GM23338 (cell line): ENCODE data around the gene HSPB3. TPM values are rescaled to one million over a fixed set of nuclear protein-coding genes. Genes with fewer than 3 reads are reported as not detected.

Source experiments
- ATAC-seq: fragments of 200-7000 bp; cut with Tn5 transposase; 3 replicates; pipeline ENCODE4 v1.9.1; 2020
- DNase-seq: peaks from one replicate; pipeline ENCODE4 v3.0.0-alpha.2; 2015; ENCODE audit warnings: low spot score
- H2AFZ ChIP-seq: fragments of 200-600 bp; sonication (generic); 2 replicates; pipeline ENCODE4 v1.8.0; 2016; ENCODE audit warnings: antibody characterized with exemption, mild to moderate bottlenecking, moderate library complexity
- H3F3A ChIP-seq: fragments of 200-600 bp; sonication (generic); replicated peaks from 2 replicates; pipeline ENCODE4 v1.8.0; 2017; ENCODE audit warnings: antibody characterized with exemption, mixed run types, low read depth
- H3K27ac ChIP-seq: fragments of 200-600 bp; sonication (generic); 2 replicates; pipeline ENCODE4 v1.6.1; 2016; ENCODE audit warnings: low read depth
- H3K27me3 ChIP-seq: fragments of 200-600 bp; sonication (generic); 2 replicates; pipeline ENCODE4 v1.8.0; 2016; ENCODE audit warnings: mild to moderate bottlenecking, mixed run types, moderate library complexity; ENCODE audit not compliant: insufficient read depth
- H3K36me3 ChIP-seq: fragments of 200-600 bp; sonication (generic); 2 replicates; pipeline ENCODE4 v1.8.0; 2016; ENCODE audit warnings: mild to moderate bottlenecking; ENCODE audit not compliant: insufficient read depth
- H3K4me1 ChIP-seq: fragments of 200-600 bp; sonication (generic); 2 replicates; pipeline ENCODE4 v1.8.0; 2016; ENCODE audit warnings: mild to moderate bottlenecking, moderate library complexity; ENCODE audit not compliant: insufficient read depth
- H3K4me2 ChIP-seq: fragments of 200-600 bp; sonication (generic); 2 replicates; pipeline ENCODE4 v1.7.1; 2017; ENCODE audit warnings: mixed run types
- H3K4me3 ChIP-seq: fragments of 200-600 bp; sonication (generic); 2 replicates; pipeline ENCODE4 v1.6.1; 2016; ENCODE audit warnings: mixed run types
- H3K79me2 ChIP-seq: fragments of 200-600 bp; sonication (generic); replicated peaks from 2 replicates; pipeline ENCODE4 v1.8.0; 2017; ENCODE audit warnings: mild to moderate bottlenecking; ENCODE audit not compliant: insufficient read depth
- H3K9me2 ChIP-seq: fragments of 200-600 bp; sonication (generic); 2 replicates; pipeline ENCODE4 v1.8.0; 2017; ENCODE audit not compliant: insufficient read depth
- H4K20me1 ChIP-seq: fragments of 200-600 bp; sonication (generic); replicated peaks from 2 replicates; pipeline ENCODE4 v1.8.0; 2017; ENCODE audit warnings: mild to moderate bottlenecking; ENCODE audit not compliant: insufficient read depth
- H3K27ac Mint-ChIP-seq: 2 replicates; pipeline ENCODE4 v1.8.0; 2020; ENCODE audit warnings: inconsistent platforms, mild to moderate bottlenecking, moderate library complexity, mixed read lengths
- H3K27me3 Mint-ChIP-seq: 3 replicates; pipeline ENCODE4 v1.8.0; 2022; ENCODE audit warnings: low read depth, mild to moderate bottlenecking, moderate library complexity, mixed read lengths, inconsistent platforms; ENCODE audit not compliant: insufficient read depth, poor library complexity
- H3K36me3 Mint-ChIP-seq: 3 replicates; pipeline ENCODE4 v1.8.0; 2021; ENCODE audit warnings: low read depth, mild to moderate bottlenecking, inconsistent platforms, moderate library complexity, mixed read lengths
- H3K4me1 Mint-ChIP-seq: 3 replicates; pipeline ENCODE4 v1.8.0; 2020; ENCODE audit warnings: mild to moderate bottlenecking, inconsistent platforms, mixed read lengths
- H3K4me3 Mint-ChIP-seq: 3 replicates; pipeline ENCODE4 v1.8.0; 2021; ENCODE audit warnings: moderate library complexity, mild to moderate bottlenecking, inconsistent platforms, mixed read lengths
- H3K9me3 Mint-ChIP-seq: 3 replicates; pipeline ENCODE4 v1.8.0; 2020; ENCODE audit warnings: moderate library complexity, mild to moderate bottlenecking, inconsistent platforms, mixed read lengths
- CREB1 ChIP-seq: fragments of 250-450 bp; sonication (Bioruptor Pico); IDR thresholded peaks from 2 replicates; pipeline ENCODE4 v1.5.0; 2020; ENCODE audit warnings: low read depth, mild to moderate bottlenecking, moderate library complexity
- EZH2 ChIP-seq: fragments of 200-600 bp; sonication (generic); IDR thresholded peaks from one replicate; pipeline ENCODE4 v1.8.0; 2017; ENCODE audit warnings: antibody characterized with exemption, mild to moderate bottlenecking, low read depth; ENCODE audit not compliant: unreplicated experiment
- EZH2phosphoT487 ChIP-seq: fragments of 200-600 bp; sonication (generic); IDR thresholded peaks from one replicate; pipeline ENCODE4 v1.8.1; 2018; ENCODE audit warnings: antibody characterized with exemption; ENCODE audit not compliant: unreplicated experiment
- JUNB ChIP-seq: IDR thresholded peaks from one replicate; pipeline ENCODE4 v1.6.1; 2016; ENCODE audit warnings: antibody characterized with exemption; ENCODE audit not compliant: unreplicated experiment
- NANOG ChIP-seq: IDR thresholded peaks from 2 replicates; pipeline ENCODE4 v1.6.1; 2016; ENCODE audit warnings: antibody characterized with exemption, borderline replicate concordance
- POLR2AphosphoS5 ChIP-seq: IDR thresholded peaks from 2 replicates; pipeline ENCODE4 v1.6.1; 2016; ENCODE audit warnings: antibody characterized with exemption, low read depth
- STAT1 ChIP-seq: IDR thresholded peaks from one replicate; pipeline ENCODE4 v1.6.1; 2016; ENCODE audit warnings: antibody characterized with exemption; ENCODE audit not compliant: unreplicated experiment
- ZNF114 ChIP-seq: fragments of 250-450 bp; sonication (Bioruptor Pico); IDR thresholded peaks from 2 replicates; pipeline ENCODE4 v1.5.0; 2020; ENCODE audit warnings: mild to moderate bottlenecking, moderate library complexity
- ZNF331 ChIP-seq: fragments of 250-450 bp; sonication (Bioruptor Pico); IDR thresholded peaks from 2 replicates; pipeline ENCODE4 v1.5.0; 2020; ENCODE audit warnings: low read depth, mild to moderate bottlenecking, moderate library complexity
- polyA plus RNA-seq: library from polyadenylated mRNA; unstranded; fragments of >200 nt; fragmentation: Nextera tagmentation; extraction: Ambion mirVana; gene quantifications from 2 replicates; pipeline ENCODE4 v1.2.1, GENCODE V29; 2016
- total RNA-seq: library from RNA; depleted of rRNA; stranded (reverse); fragments of >200 nt; shearing (Covaris generic); gene quantifications from 2 replicates; pipeline ENCODE4 v1.2.3, GENCODE V29; 2014
- TF ChIP-seq, protein P1 (sequence below): IDR thresholded peaks from one replicate; pipeline ENCODE4 v1.6.1; 2018; ENCODE audit warnings: antibody characterized with exemption; ENCODE audit not compliant: unreplicated experiment
- TF ChIP-seq, protein P2 (sequence below): fragments of 250-450 bp; sonication (Bioruptor Pico); IDR thresholded peaks from 2 replicates; pipeline ENCODE4 v1.5.0; 2020; ENCODE audit warnings: mild to moderate bottlenecking, moderate library complexity
- TF ChIP-seq, protein P3 (sequence below), 2 experiments: fragments of 200-600 bp in 1 of 2; sonication (generic) in 1 of 2; conservative IDR thresholded peaks; 2 replicates each; pipeline versions ENCODE4 v1.5.1 to v1.6.1; 2016 to 2017; ENCODE audit warnings: antibody characterized with exemption in 2 of 2, low read depth in 2 of 2, mild to moderate bottlenecking in 2 of 2, moderate library complexity in 1 of 2
- TF ChIP-seq, protein P4 (sequence below): IDR thresholded peaks from 2 replicates; pipeline ENCODE4 v1.6.1; 2016; ENCODE audit warnings: antibody characterized with exemption

Gene HSPB3
- total and polyA plus RNA-seq, 2 experiments from 2014 or later, result not detected

DNA sequence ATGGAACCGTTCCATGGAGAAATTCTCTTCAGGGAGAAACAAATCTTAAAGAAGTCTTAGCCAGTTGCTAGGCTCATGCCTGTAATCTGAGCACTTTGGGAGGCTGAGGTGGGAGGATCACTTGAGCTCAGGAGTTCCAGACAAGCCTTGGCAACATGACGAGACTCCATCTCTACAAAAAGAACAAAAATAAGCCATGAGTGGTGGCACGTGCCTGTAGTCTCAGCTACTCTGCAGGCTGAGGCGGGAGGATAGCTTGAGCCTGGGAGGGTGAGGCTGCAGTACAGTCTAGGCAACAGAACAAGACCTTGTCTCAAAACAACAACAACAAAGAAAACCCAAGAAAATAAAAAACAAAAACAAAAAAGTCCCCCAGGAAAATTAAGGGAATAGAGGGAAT is 8.2 kb downstream of the HSPB3 start:
- Histone ChIP-seq H3K4me1 (no peaks in the 10 kb centered on the region), H3K9me2 (no peaks in the 10 kb centered on the region), H3K27me3 (no peaks in the 10 kb centered on the region), H3F3A (no peaks in the 10 kb centered on the region), H2AFZ (no peak overlapping the region), H3K4me2 (no peak overlapping the region), H4K20me1 (no peaks in the 10 kb centered on the region), H3K79me2 (no peaks in the 10 kb centered on the region), H3K36me3 (no peaks in the 10 kb centered on the region), H3K27ac (no peak overlapping the region), H3K4me3 (no peak overlapping the region)
- H3K9me3 Mint-ChIP-seq, result peaks cover 26% of the 10 kb centered on the region
- peak overlapping the region; percentile 62; the same call in 1 of the 2 replicates for H3K27ac Mint-ChIP-seq
- no peaks in the 10 kb centered on the region for H3K4me1 Mint-ChIP-seq
- no peak for DNase-seq
- no peaks in the 10 kb centered on the region for H3K27me3 Mint-ChIP-seq
- no peak for TF ChIP-seq ZNF114
- no peak for TF ChIP-seq STAT1
- no peak for TF ChIP-seq JUNB
- no peak for TF ChIP-seq CREB1 (CRISPR knock-in tag)
- TF ChIP-seq EZH2, result no peak
- no peak for TF ChIP-seq ZNF331
- TF ChIP-seq EZH2phosphoT487, result no peak
- TF ChIP-seq, protein P1, sequence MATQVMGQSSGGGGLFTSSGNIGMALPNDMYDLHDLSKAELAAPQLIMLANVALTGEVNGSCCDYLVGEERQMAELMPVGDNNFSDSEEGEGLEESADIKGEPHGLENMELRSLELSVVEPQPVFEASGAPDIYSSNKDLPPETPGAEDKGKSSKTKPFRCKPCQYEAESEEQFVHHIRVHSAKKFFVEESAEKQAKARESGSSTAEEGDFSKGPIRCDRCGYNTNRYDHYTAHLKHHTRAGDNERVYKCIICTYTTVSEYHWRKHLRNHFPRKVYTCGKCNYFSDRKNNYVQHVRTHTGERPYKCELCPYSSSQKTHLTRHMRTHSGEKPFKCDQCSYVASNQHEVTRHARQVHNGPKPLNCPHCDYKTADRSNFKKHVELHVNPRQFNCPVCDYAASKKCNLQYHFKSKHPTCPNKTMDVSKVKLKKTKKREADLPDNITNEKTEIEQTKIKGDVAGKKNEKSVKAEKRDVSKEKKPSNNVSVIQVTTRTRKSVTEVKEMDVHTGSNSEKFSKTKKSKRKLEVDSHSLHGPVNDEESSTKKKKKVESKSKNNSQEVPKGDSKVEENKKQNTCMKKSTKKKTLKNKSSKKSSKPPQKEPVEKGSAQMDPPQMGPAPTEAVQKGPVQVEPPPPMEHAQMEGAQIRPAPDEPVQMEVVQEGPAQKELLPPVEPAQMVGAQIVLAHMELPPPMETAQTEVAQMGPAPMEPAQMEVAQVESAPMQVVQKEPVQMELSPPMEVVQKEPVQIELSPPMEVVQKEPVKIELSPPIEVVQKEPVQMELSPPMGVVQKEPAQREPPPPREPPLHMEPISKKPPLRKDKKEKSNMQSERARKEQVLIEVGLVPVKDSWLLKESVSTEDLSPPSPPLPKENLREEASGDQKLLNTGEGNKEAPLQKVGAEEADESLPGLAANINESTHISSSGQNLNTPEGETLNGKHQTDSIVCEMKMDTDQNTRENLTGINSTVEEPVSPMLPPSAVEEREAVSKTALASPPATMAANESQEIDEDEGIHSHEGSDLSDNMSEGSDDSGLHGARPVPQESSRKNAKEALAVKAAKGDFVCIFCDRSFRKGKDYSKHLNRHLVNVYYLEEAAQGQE, result no peak
- TF ChIP-seq, protein P2, sequence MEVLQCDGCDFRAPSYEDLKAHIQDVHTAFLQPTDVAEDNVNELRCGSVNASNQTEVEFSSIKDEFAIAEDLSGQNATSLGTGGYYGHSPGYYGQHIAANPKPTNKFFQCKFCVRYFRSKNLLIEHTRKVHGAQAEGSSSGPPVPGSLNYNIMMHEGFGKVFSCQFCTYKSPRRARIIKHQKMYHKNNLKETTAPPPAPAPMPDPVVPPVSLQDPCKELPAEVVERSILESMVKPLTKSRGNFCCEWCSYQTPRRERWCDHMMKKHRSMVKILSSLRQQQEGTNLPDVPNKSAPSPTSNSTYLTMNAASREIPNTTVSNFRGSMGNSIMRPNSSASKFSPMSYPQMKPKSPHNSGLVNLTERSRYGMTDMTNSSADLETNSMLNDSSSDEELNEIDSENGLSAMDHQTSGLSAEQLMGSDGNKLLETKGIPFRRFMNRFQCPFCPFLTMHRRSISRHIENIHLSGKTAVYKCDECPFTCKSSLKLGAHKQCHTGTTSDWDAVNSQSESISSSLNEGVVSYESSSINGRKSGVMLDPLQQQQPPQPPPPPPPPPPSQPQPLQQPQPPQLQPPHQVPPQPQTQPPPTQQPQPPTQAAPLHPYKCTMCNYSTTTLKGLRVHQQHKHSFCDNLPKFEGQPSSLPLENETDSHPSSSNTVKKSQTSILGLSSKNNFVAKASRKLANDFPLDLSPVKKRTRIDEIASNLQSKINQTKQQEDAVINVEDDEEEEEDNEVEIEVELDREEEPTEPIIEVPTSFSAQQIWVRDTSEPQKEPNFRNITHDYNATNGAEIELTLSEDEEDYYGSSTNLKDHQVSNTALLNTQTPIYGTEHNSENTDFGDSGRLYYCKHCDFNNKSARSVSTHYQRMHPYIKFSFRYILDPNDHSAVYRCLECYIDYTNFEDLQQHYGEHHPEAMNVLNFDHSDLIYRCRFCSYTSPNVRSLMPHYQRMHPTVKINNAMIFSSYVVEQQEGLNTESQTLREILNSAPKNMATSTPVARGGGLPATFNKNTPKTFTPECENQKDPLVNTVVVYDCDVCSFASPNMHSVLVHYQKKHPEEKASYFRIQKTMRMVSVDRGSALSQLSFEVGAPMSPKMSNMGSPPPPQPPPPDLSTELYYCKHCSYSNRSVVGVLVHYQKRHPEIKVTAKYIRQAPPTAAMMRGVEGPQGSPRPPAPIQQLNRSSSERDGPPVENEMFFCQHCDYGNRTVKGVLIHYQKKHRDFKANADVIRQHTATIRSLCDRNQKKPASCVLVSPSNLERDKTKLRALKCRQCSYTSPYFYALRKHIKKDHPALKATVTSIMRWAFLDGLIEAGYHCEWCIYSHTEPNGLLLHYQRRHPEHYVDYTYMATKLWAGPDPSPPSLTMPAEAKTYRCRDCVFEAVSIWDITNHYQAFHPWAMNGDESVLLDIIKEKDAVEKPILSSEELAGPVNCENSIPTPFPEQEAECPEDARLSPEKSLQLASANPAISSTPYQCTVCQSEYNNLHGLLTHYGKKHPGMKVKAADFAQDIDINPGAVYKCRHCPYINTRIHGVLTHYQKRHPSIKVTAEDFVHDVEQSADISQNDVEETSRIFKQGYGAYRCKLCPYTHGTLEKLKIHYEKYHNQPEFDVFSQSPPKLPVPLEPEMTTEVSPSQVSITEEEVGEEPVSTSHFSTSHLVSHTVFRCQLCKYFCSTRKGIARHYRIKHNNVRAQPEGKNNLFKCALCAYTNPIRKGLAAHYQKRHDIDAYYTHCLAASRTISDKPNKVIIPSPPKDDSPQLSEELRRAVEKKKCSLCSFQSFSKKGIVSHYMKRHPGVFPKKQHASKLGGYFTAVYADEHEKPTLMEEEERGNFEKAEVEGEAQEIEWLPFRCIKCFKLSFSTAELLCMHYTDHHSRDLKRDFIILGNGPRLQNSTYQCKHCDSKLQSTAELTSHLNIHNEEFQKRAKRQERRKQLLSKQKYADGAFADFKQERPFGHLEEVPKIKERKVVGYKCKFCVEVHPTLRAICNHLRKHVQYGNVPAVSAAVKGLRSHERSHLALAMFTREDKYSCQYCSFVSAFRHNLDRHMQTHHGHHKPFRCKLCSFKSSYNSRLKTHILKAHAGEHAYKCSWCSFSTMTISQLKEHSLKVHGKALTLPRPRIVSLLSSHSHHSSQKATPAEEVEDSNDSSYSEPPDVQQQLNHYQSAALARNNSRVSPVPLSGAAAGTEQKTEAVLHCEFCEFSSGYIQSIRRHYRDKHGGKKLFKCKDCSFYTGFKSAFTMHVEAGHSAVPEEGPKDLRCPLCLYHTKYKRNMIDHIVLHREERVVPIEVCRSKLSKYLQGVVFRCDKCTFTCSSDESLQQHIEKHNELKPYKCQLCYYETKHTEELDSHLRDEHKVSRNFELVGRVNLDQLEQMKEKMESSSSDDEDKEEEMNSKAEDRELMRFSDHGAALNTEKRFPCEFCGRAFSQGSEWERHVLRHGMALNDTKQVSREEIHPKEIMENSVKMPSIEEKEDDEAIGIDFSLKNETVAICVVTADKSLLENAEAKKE (CRISPR knock-in tag), result no peak
- TF ChIP-seq, protein P3, sequence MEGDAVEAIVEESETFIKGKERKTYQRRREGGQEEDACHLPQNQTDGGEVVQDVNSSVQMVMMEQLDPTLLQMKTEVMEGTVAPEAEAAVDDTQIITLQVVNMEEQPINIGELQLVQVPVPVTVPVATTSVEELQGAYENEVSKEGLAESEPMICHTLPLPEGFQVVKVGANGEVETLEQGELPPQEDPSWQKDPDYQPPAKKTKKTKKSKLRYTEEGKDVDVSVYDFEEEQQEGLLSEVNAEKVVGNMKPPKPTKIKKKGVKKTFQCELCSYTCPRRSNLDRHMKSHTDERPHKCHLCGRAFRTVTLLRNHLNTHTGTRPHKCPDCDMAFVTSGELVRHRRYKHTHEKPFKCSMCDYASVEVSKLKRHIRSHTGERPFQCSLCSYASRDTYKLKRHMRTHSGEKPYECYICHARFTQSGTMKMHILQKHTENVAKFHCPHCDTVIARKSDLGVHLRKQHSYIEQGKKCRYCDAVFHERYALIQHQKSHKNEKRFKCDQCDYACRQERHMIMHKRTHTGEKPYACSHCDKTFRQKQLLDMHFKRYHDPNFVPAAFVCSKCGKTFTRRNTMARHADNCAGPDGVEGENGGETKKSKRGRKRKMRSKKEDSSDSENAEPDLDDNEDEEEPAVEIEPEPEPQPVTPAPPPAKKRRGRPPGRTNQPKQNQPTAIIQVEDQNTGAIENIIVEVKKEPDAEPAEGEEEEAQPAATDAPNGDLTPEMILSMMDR (conservative IDR thresholded peaks at IDR 0.05; ENCODE audit: low read depth in 2 of 2), result no peak
- TF ChIP-seq NANOG, result no peak
- TF ChIP-seq, protein P4, sequence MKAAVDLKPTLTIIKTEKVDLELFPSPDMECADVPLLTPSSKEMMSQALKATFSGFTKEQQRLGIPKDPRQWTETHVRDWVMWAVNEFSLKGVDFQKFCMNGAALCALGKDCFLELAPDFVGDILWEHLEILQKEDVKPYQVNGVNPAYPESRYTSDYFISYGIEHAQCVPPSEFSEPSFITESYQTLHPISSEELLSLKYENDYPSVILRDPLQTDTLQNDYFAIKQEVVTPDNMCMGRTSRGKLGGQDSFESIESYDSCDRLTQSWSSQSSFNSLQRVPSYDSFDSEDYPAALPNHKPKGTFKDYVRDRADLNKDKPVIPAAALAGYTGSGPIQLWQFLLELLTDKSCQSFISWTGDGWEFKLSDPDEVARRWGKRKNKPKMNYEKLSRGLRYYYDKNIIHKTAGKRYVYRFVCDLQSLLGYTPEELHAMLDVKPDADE, result no peak
- no peak for TF ChIP-seq POLR2AphosphoS5
- H3K36me3 Mint-ChIP-seq, result peaks cover 25% of the 10 kb centered on the region; the same call in 2 of the 3 replicates
- no peak for ATAC-seq
- no peak overlapping the region for H3K4me3 Mint-ChIP-seq
